WERI-Rb-1 (cell line): Measurements from ENCODE around the gene PHF19.

ENCODE experiments used
- DNase-seq: peaks from one replicate; pipeline ENCODE4 v3.0.0-alpha.2; 2020
- H3K27ac ChIP-seq: fragments of 250-450 bp; sonication (Bioruptor Pico); 2 replicates; pipeline ENCODE4 v1.5.1; 2020; ENCODE audit warnings: mild to moderate bottlenecking, moderate library complexity
- H3K27me3 ChIP-seq: fragments of 250-450 bp; sonication (Bioruptor Pico); 2 replicates; pipeline ENCODE4 v1.5.1; 2021; ENCODE audit warnings: mild to moderate bottlenecking, low read depth, moderate library complexity; ENCODE audit not compliant: insufficient read depth, severe bottlenecking
- H3K36me3 ChIP-seq: fragments of 250-450 bp; sonication (Bioruptor Pico); 2 replicates; pipeline ENCODE4 v1.5.1; 2020; ENCODE audit warnings: mild to moderate bottlenecking, moderate library complexity
- H3K4me3 ChIP-seq: 2 replicates; pipeline ENCODE4 v1.5.1; 2011; ENCODE audit warnings: low read depth, mild to moderate bottlenecking, control low read depth, low read length
- H3K9me3 ChIP-seq: fragments of 250-450 bp; sonication (Bioruptor Pico); 2 replicates; pipeline ENCODE4 v1.5.1; 2021; ENCODE audit warnings: mild to moderate bottlenecking, moderate library complexity; ENCODE audit not compliant: severe bottlenecking
- CTCF ChIP-seq: IDR thresholded peaks from 2 replicates; pipeline ENCODE4 v1.5.1; 2011; ENCODE audit warnings: low read depth, mild to moderate bottlenecking, control low read depth, inconsistent platforms, low read length

The PHF19 gene

GRCh38 chr9:120877276-120878034, 467 bp upstream of the PHF19 start:
- Histone ChIP-seq H3K36me3 (peaks cover 29% of the 10 kb centered on the region), H3K27ac (peak overlapping the region; percentile 93), H3K9me3 (no peaks in the 10 kb centered on the region), H3K27me3 (no peaks in the 10 kb centered on the region), H3K4me3 (peak overlapping the region; percentile 93)
- peak; percentile 30; the same call in 1 of the 2 replicates for TF ChIP-seq CTCF
- DNase-seq: peak; percentile 90

- TF ChIP-seq CTCF: peak; percentile 44
- Histone ChIP-seq H3K27ac (peak overlapping the region; percentile 97), H3K9me3 (no peaks in the 10 kb centered on the region), H3K27me3 (no peaks in the 10 kb centered on the region), H3K36me3 (peaks cover 40% of the 10 kb centered on the region), H3K4me3 (peak overlapping the region; percentile 87)
- DNase-seq: peak; percentile 97
Observed at GRCh38 chr9:120875954-120876841, 790 bp downstream of the PHF19 start.

- peak overlapping the region; percentile 97 for H3K27ac ChIP-seq
Observed at GRCh38 chr9:120875643-120875953, 1.4 kb downstream of the PHF19 start.

GRCh38 chr9:120875195-120875565, 1.8 kb downstream of the PHF19 start:
- Histone ChIP-seq H3K27me3 (no peaks in the 10 kb centered on the region), H3K36me3 (peaks cover 48% of the 10 kb centered on the region), H3K9me3 (no peaks in the 10 kb centered on the region), H3K27ac (peak overlapping the region; percentile 97), H3K4me3 (no peak overlapping the region)
- DNase-seq: no peak
- no peak for TF ChIP-seq CTCF

More at GRCh38 chr9:120875643-120875953, 1.4 kb downstream of the PHF19 start:
- no peak for DNase-seq
- no peak for TF ChIP-seq CTCF
- peaks cover 44% of the 10 kb centered on the region for H3K36me3 ChIP-seq
- H3K9me3 ChIP-seq: no peaks in the 10 kb centered on the region
- no peaks in the 10 kb centered on the region for H3K27me3 ChIP-seq
- peak overlapping the region; percentile 87 for H3K4me3 ChIP-seq

- no peak overlapping the region for H3K4me3 ChIP-seq
Observed at GRCh38 chr9:120874226-120875194, 2.5 kb downstream of the PHF19 start.

More at GRCh38 chr9:120874226-120875194, 2.5 kb downstream of the PHF19 start:
- no peak overlapping the region for H3K27ac ChIP-seq
- no peak for DNase-seq
- TF ChIP-seq CTCF: no peak
- no peaks in the 10 kb centered on the region for H3K27me3 ChIP-seq
- H3K9me3 ChIP-seq: no peaks in the 10 kb centered on the region
- H3K36me3 ChIP-seq: peaks cover 55% of the 10 kb centered on the region
